ENCODE data around the gene PRIMA1. TPM values are rescaled to one million over a fixed set of nuclear protein-coding genes. Genes with fewer than 3 reads are reported as not detected.

Gene PRIMA1
- total RNA-seq, 2 experiments from 2014 or later: not detected

DNA sequence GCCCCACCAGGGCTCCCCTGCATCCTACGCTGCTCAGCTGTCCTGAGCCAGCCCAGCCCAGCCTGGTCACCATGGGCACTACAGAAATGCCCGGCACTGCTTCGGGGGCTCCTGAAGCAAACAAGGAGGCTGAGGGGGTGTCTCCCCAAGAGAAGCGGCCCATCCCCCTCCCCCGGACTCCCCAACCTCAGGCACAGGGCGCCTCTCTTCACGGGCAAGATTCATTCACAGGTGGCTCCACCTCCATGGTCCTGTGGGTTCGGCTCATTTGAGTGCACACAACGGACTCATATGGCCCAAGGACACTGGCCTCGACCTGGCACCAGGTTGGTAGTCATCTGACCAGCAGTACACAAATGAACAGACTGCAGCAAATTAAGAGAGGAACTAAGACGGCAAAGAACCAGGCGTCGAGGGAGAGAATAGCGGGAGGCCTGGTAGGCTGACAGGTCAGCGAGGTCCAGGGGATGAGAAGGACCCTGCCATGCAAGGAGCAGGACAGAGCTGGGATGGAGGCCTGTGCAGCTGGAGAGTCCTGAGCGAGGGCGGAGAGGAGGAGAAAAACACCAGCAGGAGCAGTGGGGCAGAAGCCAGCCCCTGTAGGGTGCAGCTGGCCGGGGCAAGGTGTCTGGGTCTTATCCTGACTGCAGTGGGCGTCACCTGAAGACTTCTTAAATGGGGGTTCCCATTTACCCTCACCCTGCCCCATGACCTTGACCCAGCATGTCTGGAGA lies 60.2 kb downstream of the PRIMA1 start:
- no peak overlapping the region for H3K27ac Mint-ChIP-seq
- no peaks in the 10 kb centered on the region for H3K4me1 Mint-ChIP-seq
- H3K36me3 Mint-ChIP-seq (ENCODE audit: low read depth): no peaks in the 10 kb centered on the region
- CTCF ChIA-PET: no interaction called here
- H3K9me3 Mint-ChIP-seq: no peaks in the 10 kb centered on the region
- no peak for DNase-seq
- peaks cover 6% of the 10 kb centered on the region for H3K27me3 Mint-ChIP-seq
- POLR2A ChIA-PET: no interaction called here
- no peak overlapping the region for H3K4me3 Mint-ChIP-seq

- ChIA-PET CTCF (no interaction called here), POLR2A (no interaction called here)
- no peaks in the 10 kb centered on the region for H3K36me3 Mint-ChIP-seq (ENCODE audit: low read depth)
- H3K4me1 Mint-ChIP-seq: no peaks in the 10 kb centered on the region
- peaks cover 6% of the 10 kb centered on the region for H3K27me3 Mint-ChIP-seq
- no peaks in the 10 kb centered on the region for H3K9me3 Mint-ChIP-seq
- no peak overlapping the region for H3K4me3 Mint-ChIP-seq
- H3K27ac Mint-ChIP-seq: no peak overlapping the region
- no peak for DNase-seq
Observed at GRCh38 chr14:93727039-93727740, 61.1 kb downstream of the PRIMA1 start.

DNA sequence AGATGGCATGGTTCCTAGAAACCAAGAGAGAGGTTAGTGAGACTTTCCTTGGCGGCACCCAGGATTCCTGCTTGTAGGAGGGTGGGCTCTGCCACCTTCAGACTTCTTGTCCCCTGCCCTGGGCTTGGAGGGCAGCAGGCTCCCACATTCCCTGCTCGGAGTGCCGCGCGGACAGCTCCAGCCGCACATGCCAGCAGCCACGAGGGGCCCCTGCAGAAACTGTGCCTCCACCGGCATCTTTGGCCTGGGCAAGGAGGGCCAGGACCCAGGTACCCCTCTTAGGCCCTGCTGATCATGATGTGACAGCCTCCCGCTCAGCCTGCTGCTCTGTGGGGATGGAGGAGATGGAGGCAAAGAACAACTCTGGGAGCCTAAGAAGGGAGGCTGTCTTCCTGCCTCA lies 62.3 kb downstream of the PRIMA1 start:
- no peak for DNase-seq
- CTCF ChIA-PET: no interaction called here
- Mint-ChIP-seq H3K36me3 (ENCODE audit: low read depth) (no peaks in the 10 kb centered on the region), H3K4me1 (no peaks in the 10 kb centered on the region), H3K27ac (no peak overlapping the region), H3K27me3 (peaks cover 2% of the 10 kb centered on the region), H3K9me3 (no peaks in the 10 kb centered on the region), H3K4me3 (no peak overlapping the region)
- POLR2A ChIA-PET: no interaction called here

- H3K27me3 Mint-ChIP-seq: no peaks in the 10 kb centered on the region
- CTCF ChIA-PET: interaction anchor here (0.6 kb wide), 1 partner anchor 102 kb away, joined by 3 read pairs; no protein-coding TSS in a partner anchor
- POLR2A ChIA-PET: no interaction called here
- H3K27ac Mint-ChIP-seq: no peak overlapping the region
- H3K36me3 Mint-ChIP-seq (ENCODE audit: low read depth): no peaks in the 10 kb centered on the region
- no peak overlapping the region for H3K4me3 Mint-ChIP-seq
- H3K4me1 Mint-ChIP-seq: no peaks in the 10 kb centered on the region
- no peak for DNase-seq
- H3K9me3 Mint-ChIP-seq: no peaks in the 10 kb centered on the region
Observed at GRCh38 chr14:93725002-93725582, 63.2 kb downstream of the PRIMA1 start.

DNA sequence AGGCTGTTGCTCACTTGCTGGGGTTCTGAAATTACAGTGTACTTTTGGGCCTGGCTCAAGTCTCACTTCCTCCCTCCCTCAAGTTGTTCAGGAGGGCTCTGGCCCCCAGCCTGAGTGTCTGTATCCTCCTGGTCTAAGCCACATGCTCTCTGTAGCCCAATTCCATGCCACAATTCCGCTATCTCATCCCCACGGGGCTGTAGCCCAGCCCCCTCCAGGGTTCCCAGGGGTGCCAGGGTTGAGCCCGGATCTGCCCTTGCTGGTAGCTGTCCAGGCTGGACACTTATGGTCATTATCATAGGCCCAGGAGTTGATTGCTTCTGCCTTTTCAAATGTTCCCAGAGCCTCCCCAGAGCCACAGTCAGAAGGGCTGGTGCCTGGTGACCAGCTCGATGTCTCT lies 65.3 kb downstream of the PRIMA1 start:
- Mint-ChIP-seq H3K27me3 (no peaks in the 10 kb centered on the region), H3K27ac (no peak overlapping the region), H3K36me3 (ENCODE audit: low read depth) (no peaks in the 10 kb centered on the region), H3K4me3 (no peak overlapping the region), H3K4me1 (no peaks in the 10 kb centered on the region), H3K9me3 (no peaks in the 10 kb centered on the region)
- no peak for DNase-seq
- POLR2A ChIA-PET: no interaction called here
- CTCF ChIA-PET: no interaction called here

GRCh38 chr14:93720981-93721483 lies 67.3 kb downstream of the PRIMA1 start:
- H3K4me3 Mint-ChIP-seq: no peak overlapping the region
- H3K4me1 Mint-ChIP-seq: no peaks in the 10 kb centered on the region
- POLR2A ChIA-PET: no interaction called here
- no peaks in the 10 kb centered on the region for H3K36me3 Mint-ChIP-seq (ENCODE audit: low read depth)
- no peaks in the 10 kb centered on the region for H3K9me3 Mint-ChIP-seq
- no peak overlapping the region for H3K27ac Mint-ChIP-seq
- no peak for DNase-seq
- H3K27me3 Mint-ChIP-seq: no peaks in the 10 kb centered on the region
- CTCF ChIA-PET: no interaction called here

- Mint-ChIP-seq H3K9me3 (no peaks in the 10 kb centered on the region), H3K27ac (no peak overlapping the region), H3K4me3 (no peak overlapping the region), H3K27me3 (no peaks in the 10 kb centered on the region), H3K36me3 (ENCODE audit: low read depth) (no peaks in the 10 kb centered on the region), H3K4me1 (no peaks in the 10 kb centered on the region)
- ChIA-PET POLR2A (no interaction called here), CTCF (no interaction called here)
- no peak for DNase-seq
Observed at GRCh38 chr14:93720076-93720815, 68.0 kb downstream of the PRIMA1 start.

DNA sequence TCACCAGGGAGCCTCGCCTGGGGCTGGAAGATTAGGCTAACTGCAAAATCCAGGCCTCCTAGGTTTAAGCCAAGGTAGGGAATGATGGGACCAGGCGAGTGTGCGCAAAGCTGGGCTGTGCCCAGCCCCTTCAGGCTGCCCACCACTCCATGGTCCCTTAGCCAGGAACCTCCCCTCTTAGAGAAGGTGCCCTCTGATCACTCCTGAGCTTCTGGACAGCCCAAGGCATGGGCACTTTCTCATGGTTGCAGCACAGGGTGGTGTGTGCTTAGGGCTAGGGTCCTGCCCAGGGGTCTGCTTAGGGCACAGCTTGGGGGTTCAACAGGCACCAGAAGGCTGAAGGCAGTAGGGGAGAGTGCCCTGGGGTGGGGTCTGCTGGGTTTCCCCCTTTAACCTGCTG lies 69.0 kb downstream of the PRIMA1 start:
- CTCF ChIA-PET: no interaction called here
- POLR2A ChIA-PET: no interaction called here
- DNase-seq: no peak
- Mint-ChIP-seq H3K4me1 (no peaks in the 10 kb centered on the region), H3K27ac (no peak overlapping the region), H3K27me3 (no peaks in the 10 kb centered on the region), H3K36me3 (ENCODE audit: low read depth) (no peaks in the 10 kb centered on the region), H3K9me3 (no peaks in the 10 kb centered on the region), H3K4me3 (no peak overlapping the region)

DNA sequence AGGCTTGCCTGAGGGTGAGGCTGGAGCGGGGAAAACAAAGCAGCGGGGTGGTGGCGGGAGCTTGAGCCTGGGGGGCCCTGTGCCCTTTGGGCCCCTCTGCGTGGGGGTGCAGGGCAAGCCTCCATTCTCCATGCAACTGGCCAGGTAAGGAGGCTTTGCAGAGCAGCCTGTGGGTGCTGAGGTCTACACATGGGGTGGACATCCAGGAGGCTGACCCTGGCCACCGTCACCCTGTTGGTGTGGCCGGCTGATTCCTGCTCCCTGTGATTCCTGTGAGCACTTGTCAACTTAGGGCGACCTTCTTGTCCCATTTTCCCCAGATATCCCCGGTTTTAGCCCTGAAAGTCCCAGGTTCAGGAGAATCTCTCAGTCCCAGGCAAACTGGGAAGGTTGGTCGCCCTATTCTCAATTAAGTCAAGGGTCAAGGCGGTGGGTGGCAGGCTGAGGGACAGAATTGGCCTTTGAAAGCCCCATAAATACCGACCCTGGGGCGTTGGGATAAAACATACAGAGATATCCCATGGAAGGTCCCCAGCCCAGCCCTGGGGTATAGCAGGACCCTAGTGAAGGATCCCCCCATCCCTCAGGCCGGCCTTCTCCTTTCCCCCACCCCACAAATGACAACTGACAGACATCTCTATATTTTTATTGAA lies 70.5 kb downstream of the PRIMA1 start:
- Mint-ChIP-seq H3K4me1 (no peaks in the 10 kb centered on the region), H3K36me3 (ENCODE audit: low read depth) (no peaks in the 10 kb centered on the region), H3K9me3 (no peaks in the 10 kb centered on the region), H3K27ac (no peak overlapping the region), H3K27me3 (no peaks in the 10 kb centered on the region), H3K4me3 (no peak overlapping the region)
- ChIA-PET POLR2A (no interaction called here), CTCF (interaction anchor here (1.1 kb wide), 1 partner anchor 43 kb away, joined by 3 read pairs; no protein-coding TSS in a partner anchor)
- DNase-seq: no peak

GRCh38 chr14:93716746-93717667 lies 71.3 kb downstream of the PRIMA1 start:
- DNase-seq: no peak
- CTCF ChIA-PET: interaction anchor here (1.1 kb wide), 1 partner anchor 43 kb away, joined by 3 read pairs; no protein-coding TSS in a partner anchor

DNA sequence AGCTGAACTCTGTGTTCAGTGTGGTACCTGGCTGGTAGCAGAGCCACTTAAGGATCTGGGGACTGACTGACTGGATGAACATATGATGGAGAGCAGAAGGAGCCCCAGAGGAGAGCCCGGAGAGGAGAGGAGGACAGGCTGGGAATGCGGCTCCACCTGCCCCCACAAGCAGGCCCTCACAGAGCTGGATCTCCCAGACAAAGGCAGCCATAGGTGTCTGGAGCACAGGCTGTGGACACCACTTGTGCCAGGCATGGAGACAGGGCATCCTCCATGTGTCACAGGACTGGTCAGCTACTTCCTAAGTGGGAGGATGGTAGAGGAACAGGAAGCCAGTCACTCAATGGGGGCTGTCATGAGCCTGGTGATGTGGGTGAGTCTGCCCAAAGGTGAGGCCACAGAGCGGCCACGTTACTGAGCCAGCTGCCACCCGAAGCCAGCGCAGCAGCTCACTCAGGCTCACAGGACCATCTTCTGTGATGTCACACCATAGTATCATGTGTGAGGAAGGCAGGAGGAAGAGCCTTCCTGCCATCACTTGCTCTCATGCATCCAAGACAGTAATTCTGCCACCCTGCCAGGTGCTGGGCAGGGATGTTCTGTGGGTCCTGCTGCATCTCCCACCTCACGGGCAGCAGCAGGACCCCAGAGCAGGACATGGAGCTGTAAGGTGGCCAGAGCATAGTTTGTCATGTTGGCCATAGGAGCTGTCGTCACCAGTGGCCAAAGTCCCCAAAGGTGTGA lies 72.1 kb downstream of the PRIMA1 start:
- DNase-seq: no peak
- Mint-ChIP-seq H3K27me3 (no peaks in the 10 kb centered on the region), H3K27ac (no peak overlapping the region), H3K9me3 (no peaks in the 10 kb centered on the region), H3K36me3 (ENCODE audit: low read depth) (no peaks in the 10 kb centered on the region), H3K4me3 (no peak overlapping the region), H3K4me1 (no peaks in the 10 kb centered on the region)
- CTCF ChIA-PET: interaction anchor here (1.1 kb wide), 1 partner anchor 42 kb away, joined by 3 read pairs; no protein-coding TSS in a partner anchor
- POLR2A ChIA-PET: no interaction called here

More at GRCh38 chr14:93716746-93717667, 71.3 kb downstream of the PRIMA1 start:
- Mint-ChIP-seq H3K9me3 (no peaks in the 10 kb centered on the region), H3K27ac (no peak overlapping the region), H3K4me1 (no peaks in the 10 kb centered on the region), H3K4me3 (no peak overlapping the region), H3K27me3 (no peaks in the 10 kb centered on the region), H3K36me3 (ENCODE audit: low read depth) (no peaks in the 10 kb centered on the region)
- POLR2A ChIA-PET: no interaction called here
